ENCODE data around the gene MKKS. TPM values are rescaled to one million over a fixed set of nuclear protein-coding genes. Genes with fewer than 3 reads are reported as not detected.

The MKKS gene
- total and polyA plus RNA-seq, 9 of the 15 experiments (the other 6 are each of a cell fraction or from before 2014, with no cell fraction given), result 6.8 to 26.8 (median 12.0) TPM

DNA sequence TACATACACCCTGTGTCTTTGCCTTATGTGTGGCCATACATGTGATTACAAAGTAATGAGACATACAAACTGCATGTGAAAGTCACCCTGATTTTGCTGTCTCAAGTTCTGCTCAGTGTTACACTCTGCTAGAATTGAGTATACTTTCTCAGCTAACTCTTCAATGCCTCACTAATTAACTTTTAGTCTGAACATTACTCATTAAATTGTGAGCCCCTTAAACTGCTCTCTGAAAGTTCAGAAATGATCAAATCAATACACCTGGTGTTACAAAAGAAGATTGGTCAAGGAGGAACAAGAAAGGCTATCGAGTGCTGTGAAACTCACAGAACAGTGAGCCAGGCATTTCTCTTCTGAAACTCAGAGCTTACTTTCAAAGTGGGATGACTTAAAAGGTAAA lies 71.3 kb downstream of the MKKS start:
- ChIA-PET CTCF (ENCODE audit: low intra/inter-chr PET ratio) (no interaction called here), POLR2A (interaction anchor here (2.2 kb wide), 1 partner anchor 9 kb away, joined by 4 read pairs; no protein-coding TSS in a partner anchor)
- Histone ChIP-seq H3K4me1 (replicated peaks in 1 of 2; ENCODE audit: control insufficient read depth in 2 of 2, insufficient read depth in 2 of 2, low read length in 2 of 2) (no peaks in the 10 kb centered on the region), H3K79me2 (ENCODE audit: control insufficient read depth, insufficient read depth, low read length) (no peaks in the 10 kb centered on the region), H4K20me1 (replicated peaks; ENCODE audit: control insufficient read depth, insufficient read depth, low read length) (no peaks in the 10 kb centered on the region), H3K27me3 (ENCODE audit: control insufficient read depth in 2 of 2, insufficient read depth in 2 of 2, low read length in 2 of 2) (no peaks in the 10 kb centered on the region), H3K9ac (ENCODE audit: insufficient read depth in 1 of 2, low read depth in 2 of 2, low read length in 2 of 2) (no peak overlapping the region), H3K4me3 (no peak overlapping the region), H3K9me3 (replicated peaks; ENCODE audit: control insufficient read depth, insufficient read depth, low read depth, low read length) (no peaks in the 10 kb centered on the region), H3K9me1 (ENCODE audit: control insufficient read depth, insufficient read depth, low read length) (no peaks in the 10 kb centered on the region), H2AFZ (ENCODE audit: low read depth, low read length) (no peak overlapping the region), H3K27ac (ENCODE audit: extremely low read depth, low read depth, low read length) (no peak overlapping the region), H3K36me3 (ENCODE audit: control insufficient read depth, insufficient read depth, low read length) (no peaks in the 10 kb centered on the region), H3K4me2 (ENCODE audit: insufficient read depth, low read length) (no peak overlapping the region)
- no peak for FAIRE-seq
- intact Hi-C loops (cut with micrococcal nuclease), result no loop called here
- in situ Hi-C loops (cut with MboI), result no loop called here
- ATAC-seq, result no peak
- WGBS (ENCODE audit: insufficient coverage, low coverage, missing lambda C conversion rate), result 0% methylated on average over 1 of the region's 1 CpG
- no peak for DNase-seq (ENCODE audit: extremely low read depth in 1 of 4, low spot score in 3 of 4)
- no TSS peak for BruUV-seq (replicated peaks)
- TF ChIP-seq SRSF9 (IDR thresholded peaks at IDR 0.05; ENCODE audit: borderline replicate concordance, low read depth, low read length), result no peak
- no peak for TF ChIP-seq ZNF785 (CRISPR knock-in tag; IDR thresholded peaks at IDR 0.05)
- no peak for TF ChIP-seq ZNF224 (CRISPR knock-in tag; IDR thresholded peaks at IDR 0.05)
- TF ChIP-seq RFX1 (IDR thresholded peaks at IDR 0.05), result no peak
- TF ChIP-seq RB1 (IDR thresholded peaks at IDR 0.05; ENCODE audit: low read depth), result no peak
- TF ChIP-seq SRF (CRISPR knock-in tag; IDR thresholded peaks at IDR 0.05), result no peak
- no peak for TF ChIP-seq JUND (IDR thresholded peaks at IDR 0.05; ENCODE audit: borderline replicate concordance, low read depth, low read length)
- TF ChIP-seq JUND (tag; IDR thresholded peaks at IDR 0.05; ENCODE audit: borderline replicate concordance, low read depth, low read length), result no peak
- TF ChIP-seq MEF2A (IDR thresholded peaks at IDR 0.05; ENCODE audit: control insufficient read depth, low read depth, low read length), result no peak
- no peak for TF ChIP-seq HNRNPH1 (optimal IDR thresholded peaks at IDR 0.05; ENCODE audit: low read depth, low read length)
- no peak for TF ChIP-seq LEF1 (IDR thresholded peaks at IDR 0.05)
- no peak for TF ChIP-seq MCM7 (IDR thresholded peaks at IDR 0.05)
